ENCODE measurements around the gene RNF112. TPM values are rescaled to one million over a fixed set of nuclear protein-coding genes. Genes with fewer than 3 reads are reported as not detected.
"Not testable (repeated sequence)": the region's sequence is repeated elsewhere in the genome, so short reads cannot be mapped to it uniquely, and the experiment has no call there.

Gene RNF112
- total RNA-seq, 1 donor from 2014 or later: 0.40 TPM

DNA sequence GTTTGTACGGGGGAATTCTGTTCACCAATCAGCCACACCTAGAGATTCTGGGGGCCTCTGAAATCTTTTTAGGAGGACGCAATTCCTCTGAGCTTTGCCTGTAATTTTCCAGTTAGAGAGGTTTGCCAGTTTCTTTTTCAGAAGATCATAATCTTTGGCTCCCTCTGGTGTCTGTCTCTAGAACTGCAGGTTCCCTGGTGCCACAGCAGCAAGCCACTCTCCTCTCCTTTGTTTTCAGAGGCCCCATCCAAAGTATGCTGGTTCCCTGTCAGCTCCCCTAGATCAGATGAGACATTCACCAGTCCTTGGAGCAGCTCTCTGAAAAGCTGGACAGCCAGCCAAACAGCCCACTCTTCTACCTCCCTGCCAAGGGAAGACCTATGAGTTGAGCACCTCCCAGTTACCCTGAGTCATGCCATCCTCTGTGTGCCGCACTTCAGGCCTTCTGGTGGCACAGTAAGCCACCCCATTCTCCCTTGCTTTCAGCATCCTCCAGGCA, 36.1 kb downstream of the RNF112 start:
- intact Hi-C loops (cut with micrococcal nuclease): loop anchor here (1.0 to 5.0 kb wide), 2 partner anchors 70 to 85 kb away; partner anchors contain the start of genes B9D1 and MAPK7
- Mint-ChIP-seq H3K36me3 (ENCODE audit: low read depth) (peaks cover 2% of the 10 kb centered on the region), H3K4me3 (no peak overlapping the region), H3K27me3 (peaks cover 24% of the 10 kb centered on the region), H3K9me3 (peaks cover 13% of the 10 kb centered on the region), H3K4me1 (peaks cover 3% of the 10 kb centered on the region), H3K27ac (peak overlapping the region; percentile 7)
- peak; percentile 93 for DNase-seq

DNA sequence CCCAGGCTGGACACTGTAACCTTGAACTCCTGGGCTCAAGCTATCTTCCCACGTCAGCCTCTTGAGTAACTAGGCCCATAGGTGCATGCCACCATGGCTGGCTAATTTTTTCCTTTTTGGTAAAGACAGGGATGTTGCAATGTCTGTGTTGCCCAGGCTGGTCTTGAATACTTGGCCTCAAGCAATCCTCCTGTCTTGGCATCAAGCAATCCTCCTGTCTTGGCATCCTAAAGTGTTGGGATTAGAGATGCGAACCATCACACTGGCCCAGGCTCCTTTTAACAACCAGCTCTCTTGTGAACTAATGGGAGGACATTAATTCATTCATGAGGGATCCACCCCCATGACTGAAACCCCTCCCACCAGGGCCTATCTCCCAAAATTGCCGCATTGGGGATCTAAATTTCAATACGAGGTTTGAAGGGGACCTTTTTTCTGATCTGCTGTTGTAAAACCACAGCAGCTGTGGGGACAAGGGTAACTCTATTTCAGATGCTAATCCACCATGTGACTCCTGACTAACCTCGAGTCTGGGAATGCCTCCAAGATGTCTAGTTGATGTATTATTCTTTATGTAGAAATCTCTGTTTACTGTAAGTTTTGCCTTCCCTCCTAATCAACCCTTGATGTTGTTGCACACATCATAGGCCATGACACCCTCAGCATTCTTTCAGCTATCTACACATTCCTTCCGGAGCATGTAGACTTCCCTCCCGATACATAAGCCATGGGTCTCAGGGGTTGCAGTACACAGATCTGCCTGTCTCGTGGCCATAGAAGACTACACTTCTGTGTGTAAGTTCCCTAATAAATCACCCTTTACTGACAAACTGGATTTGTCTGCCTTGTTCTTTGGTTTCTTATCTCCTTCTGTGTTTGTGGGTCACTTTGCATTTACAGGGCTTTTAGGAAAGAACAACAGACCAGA, 37.6 kb downstream of the RNF112 start:
- peaks cover 8% of the 10 kb centered on the region for H3K9me3 Mint-ChIP-seq
- peaks cover 3% of the 10 kb centered on the region for H3K4me1 Mint-ChIP-seq
- H3K36me3 Mint-ChIP-seq (ENCODE audit: low read depth): peaks cover 2% of the 10 kb centered on the region
- DNase-seq: no peak
- H3K27ac Mint-ChIP-seq: no peak overlapping the region
- peaks cover 26% of the 10 kb centered on the region for H3K27me3 Mint-ChIP-seq
- intact Hi-C loops (cut with micrococcal nuclease): loop anchor here (5.0 kb wide), 1 partner anchor 71 kb away; the partner anchor contains the start of gene MAPK7
- no peak overlapping the region for H3K4me3 Mint-ChIP-seq

DNA sequence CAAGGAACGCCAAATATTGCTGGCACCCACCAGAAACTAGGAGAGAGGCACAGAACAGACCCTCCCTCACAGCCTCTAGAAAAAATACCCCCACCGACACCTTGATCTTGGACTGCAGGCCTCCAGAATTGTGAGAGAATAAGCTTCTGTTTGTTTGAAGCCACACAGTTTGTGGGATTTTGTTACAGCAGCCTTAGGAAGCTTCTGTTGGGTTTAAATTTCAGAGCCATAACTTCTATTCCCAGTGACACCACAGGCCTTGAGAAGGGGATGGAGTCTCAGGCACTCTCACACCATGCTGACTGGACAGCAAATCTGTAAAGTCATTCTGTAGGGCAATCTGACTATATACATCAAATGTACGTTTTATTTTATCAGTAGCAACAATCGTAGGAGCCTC, 38.6 kb downstream of the RNF112 start:
- Mint-ChIP-seq H3K27me3 (peaks cover 24% of the 10 kb centered on the region), H3K9me3 (peaks cover 3% of the 10 kb centered on the region), H3K27ac (no peak overlapping the region), H3K4me1 (peaks cover 3% of the 10 kb centered on the region), H3K4me3 (no peak overlapping the region), H3K36me3 (ENCODE audit: low read depth) (peaks cover 2% of the 10 kb centered on the region)
- no peak for DNase-seq
- intact Hi-C loops (cut with micrococcal nuclease): loop anchor here (5.0 kb wide), 1 partner anchor 72 kb away; the partner anchor contains the start of gene MAPK7

DNA sequence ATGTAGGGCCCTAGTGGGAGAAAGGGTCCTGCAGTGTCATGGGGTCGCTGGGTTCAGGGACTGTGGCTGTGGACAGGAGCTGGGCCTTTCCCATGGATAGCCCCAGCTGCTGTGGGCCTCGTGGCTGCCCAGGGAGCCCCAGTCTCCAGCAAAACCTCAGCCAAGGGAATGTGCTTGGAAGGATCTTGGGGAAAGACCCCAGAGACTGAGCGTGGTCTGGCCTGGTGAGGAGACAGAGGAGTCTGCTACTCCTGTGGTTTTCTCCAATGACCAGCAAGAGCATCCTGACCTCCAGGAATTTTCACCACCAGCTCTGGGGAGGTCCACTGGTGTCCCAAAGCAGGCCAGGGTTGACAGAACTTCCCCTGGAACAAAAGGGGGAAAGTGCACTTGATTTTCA, 42.3 kb downstream of the RNF112 start:
- intact Hi-C loops (cut with micrococcal nuclease): no loop called here
- DNase-seq: no peak
- Mint-ChIP-seq H3K36me3 (ENCODE audit: low read depth) (no peaks in the 10 kb centered on the region), H3K9me3 (no peaks in the 10 kb centered on the region), H3K4me3 (no peak overlapping the region), H3K27me3 (peaks cover 31% of the 10 kb centered on the region), H3K4me1 (peaks cover 4% of the 10 kb centered on the region), H3K27ac (no peak overlapping the region)

DNA sequence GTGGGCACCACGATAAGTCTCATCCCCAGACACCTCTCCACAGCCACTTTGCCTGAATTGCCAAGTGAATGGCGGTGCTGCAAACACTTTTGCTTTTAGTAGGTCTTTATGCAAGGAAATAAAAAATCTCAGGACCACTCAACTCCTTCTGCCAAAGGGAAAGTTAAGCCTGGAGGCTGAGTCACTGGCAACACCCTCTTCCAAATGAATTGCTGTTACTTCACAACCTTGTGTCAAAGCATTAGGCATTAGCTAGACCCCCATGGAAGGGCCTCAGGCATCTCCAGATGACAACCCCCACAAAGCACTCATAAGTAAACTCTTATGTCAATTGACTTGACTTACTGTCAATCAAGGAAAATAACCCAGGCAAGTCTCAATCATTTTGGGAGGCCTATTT, 43.0 kb downstream of the RNF112 start:
- no peaks in the 10 kb centered on the region for H3K9me3 Mint-ChIP-seq
- H3K27ac Mint-ChIP-seq: no peak overlapping the region
- no peak for DNase-seq
- peaks cover 9% of the 10 kb centered on the region for H3K4me1 Mint-ChIP-seq
- H3K27me3 Mint-ChIP-seq: peaks cover 28% of the 10 kb centered on the region
- intact Hi-C loops (cut with micrococcal nuclease): no loop called here
- H3K4me3 Mint-ChIP-seq: no peak overlapping the region
- no peaks in the 10 kb centered on the region for H3K36me3 Mint-ChIP-seq (ENCODE audit: low read depth)

DNA sequence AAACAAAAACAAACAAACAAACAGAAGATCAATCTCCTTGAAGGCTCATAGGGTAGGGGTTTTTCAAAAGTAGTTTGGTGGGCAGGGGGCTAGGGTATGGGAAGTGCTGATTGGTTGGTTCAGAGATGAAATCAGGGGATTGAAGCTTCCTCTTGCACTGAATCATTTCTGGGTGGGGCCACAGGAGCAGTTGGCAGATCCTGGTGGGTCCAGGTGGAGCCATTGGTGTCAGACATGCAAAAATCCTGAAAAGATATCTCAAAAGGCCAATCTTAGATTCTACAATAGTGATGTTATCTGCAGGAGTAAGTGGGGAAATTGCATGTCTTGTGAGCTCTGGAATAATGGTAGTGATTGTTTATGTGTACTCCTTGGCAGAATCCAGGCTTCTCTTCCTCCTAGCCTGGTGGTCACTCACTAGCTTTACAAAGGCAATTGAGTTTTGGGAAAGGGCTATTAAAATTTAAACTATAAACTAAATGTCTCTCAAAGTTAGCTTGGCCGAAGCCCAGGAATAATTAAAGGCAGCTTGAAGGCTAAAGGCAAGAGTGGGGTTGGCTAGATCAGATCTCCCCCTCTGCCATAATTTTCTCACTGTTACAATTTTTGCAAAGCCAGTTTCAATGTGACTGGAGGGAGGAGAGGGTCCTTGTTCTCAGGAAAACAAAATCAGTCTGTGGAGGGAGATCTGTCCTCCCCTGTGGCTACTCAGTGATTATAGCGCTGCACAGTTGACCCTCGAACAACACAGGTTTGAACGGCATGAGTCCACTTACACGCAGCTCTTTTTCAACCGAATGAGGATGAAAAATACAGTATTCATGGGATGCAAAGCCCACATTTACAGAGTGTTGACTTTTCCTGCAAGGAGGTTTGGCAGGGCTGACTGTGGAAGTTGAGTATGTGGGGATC, 45.2 kb downstream of the RNF112 start:
- H3K27me3 Mint-ChIP-seq: peaks cover 23% of the 10 kb centered on the region
- H3K4me1 Mint-ChIP-seq: peaks cover 9% of the 10 kb centered on the region
- intact Hi-C loops (cut with micrococcal nuclease): no loop called here
- no peaks in the 10 kb centered on the region for H3K9me3 Mint-ChIP-seq
- no peaks in the 10 kb centered on the region for H3K36me3 Mint-ChIP-seq (ENCODE audit: low read depth)
- H3K27ac Mint-ChIP-seq: no peak overlapping the region
- DNase-seq: no peak
- H3K4me3 Mint-ChIP-seq: no peak overlapping the region

DNA sequence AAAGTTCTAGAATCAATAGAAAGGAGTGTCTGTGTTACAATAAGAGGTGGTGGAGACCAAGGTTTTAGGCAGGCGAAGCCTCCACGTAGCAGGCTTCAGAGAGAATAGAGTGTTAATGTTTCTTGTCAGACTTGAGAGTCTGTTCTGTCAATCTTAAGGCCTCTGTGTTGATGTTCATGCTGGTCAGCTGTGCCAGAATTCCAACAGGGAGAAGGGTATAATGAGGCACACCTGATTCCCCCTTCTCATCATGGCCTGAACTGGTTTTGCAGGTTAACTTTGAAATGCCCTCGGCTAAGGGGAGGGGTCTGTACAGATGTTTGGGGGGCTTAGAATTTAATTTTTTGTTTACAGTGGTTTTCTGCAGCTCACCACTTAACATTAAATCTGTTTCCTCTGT, 46.0 kb downstream of the RNF112 start:
- Mint-ChIP-seq H3K27ac (no peak overlapping the region), H3K36me3 (ENCODE audit: low read depth) (no peaks in the 10 kb centered on the region), H3K27me3 (peaks cover 21% of the 10 kb centered on the region), H3K4me1 (peaks cover 9% of the 10 kb centered on the region), H3K4me3 (no peak overlapping the region), H3K9me3 (no peaks in the 10 kb centered on the region)
- intact Hi-C loops (cut with micrococcal nuclease): no loop called here
- no peak for DNase-seq

DNA sequence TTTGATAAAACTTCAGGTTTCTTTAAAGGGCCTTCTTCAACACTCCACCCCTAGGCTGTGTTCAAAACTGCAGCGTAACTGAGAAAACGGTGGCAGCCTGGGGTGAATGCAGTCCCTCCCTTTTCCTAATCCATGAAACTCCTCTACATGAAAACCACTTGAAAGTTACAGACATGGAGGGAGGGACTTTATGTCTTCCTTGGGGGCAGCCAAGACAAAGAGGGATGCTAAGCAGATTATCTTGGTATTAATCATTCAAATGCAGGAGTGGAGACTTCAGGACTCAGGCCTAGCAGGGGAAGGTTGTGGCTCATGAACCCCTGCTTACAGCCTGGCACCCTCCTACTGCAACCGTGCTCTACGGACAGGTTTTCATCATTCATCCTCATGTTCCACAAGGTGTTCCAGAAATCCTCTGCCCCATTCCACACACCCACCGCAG, 46.8 kb downstream of the RNF112 start:
- Mint-ChIP-seq H3K4me1 (peaks cover 14% of the 10 kb centered on the region), H3K9me3 (no peaks in the 10 kb centered on the region), H3K4me3 (no peak overlapping the region), H3K27ac (no peak overlapping the region), H3K36me3 (ENCODE audit: low read depth) (no peaks in the 10 kb centered on the region), H3K27me3 (peaks cover 16% of the 10 kb centered on the region)
- no peak for DNase-seq
- intact Hi-C loops (cut with micrococcal nuclease): no loop called here

DNA sequence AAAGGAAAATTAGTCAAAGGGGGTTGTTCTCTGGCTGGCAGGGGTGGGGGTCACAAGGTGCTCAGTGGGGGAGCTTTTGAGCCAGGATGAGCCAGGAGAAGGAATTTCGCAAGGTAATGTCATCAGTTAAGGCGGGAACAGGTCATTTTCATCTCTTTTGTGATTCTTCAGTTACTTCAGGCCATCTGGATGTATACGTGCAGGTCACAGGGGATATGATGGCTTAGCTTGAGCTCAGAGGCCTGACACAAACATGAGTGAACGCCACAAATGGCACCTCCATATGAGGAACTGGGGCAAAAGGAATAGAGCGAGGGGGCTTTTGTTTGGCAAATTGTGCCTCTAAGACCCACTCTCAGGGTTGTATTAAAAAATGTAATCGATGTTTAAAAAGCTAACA, 47.4 kb downstream of the RNF112 start:
- intact Hi-C loops (cut with micrococcal nuclease); DNase-seq; H3K36me3 Mint-ChIP-seq (ENCODE audit: low read depth); H3K4me3 Mint-ChIP-seq; H3K27ac Mint-ChIP-seq; H3K9me3 Mint-ChIP-seq: not testable (repeated sequence)
- peaks cover 20% of the 10 kb centered on the region for H3K4me1 Mint-ChIP-seq
- H3K27me3 Mint-ChIP-seq: peaks cover 16% of the 10 kb centered on the region

DNA sequence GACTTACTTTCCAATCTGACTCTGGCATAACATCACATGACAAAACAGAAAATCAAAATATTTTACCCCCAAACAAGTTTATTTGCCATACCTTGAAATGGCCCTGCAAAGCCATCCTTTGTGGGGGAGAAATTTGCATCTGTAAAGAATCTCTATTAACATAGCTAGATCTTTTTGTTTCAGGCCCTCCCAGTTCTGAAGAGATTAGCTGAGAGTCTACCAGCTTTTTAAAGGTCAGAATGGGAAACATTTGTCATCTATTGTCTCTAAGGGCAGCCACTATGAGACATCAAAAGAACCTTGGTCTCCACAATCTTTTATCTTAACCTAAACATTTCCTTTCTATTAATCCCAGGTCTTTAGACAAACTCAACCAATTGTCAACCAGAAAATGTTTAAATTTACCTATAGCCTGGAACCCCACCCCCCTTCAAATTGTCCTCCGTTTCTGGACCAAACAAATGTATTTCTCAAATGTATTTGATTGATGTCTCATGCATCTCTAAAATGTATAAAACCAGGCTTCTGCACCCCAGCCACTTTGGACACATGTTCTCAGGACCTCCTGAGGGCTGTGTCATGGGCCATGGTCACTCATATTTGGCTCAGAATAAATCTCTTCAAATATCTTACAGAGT, 48.1 kb downstream of the RNF112 start:
- Mint-ChIP-seq H3K4me1 (peaks cover 21% of the 10 kb centered on the region), H3K27me3 (peaks cover 16% of the 10 kb centered on the region)
- H3K36me3 Mint-ChIP-seq (ENCODE audit: low read depth); DNase-seq; intact Hi-C loops (cut with micrococcal nuclease); H3K4me3 Mint-ChIP-seq; H3K9me3 Mint-ChIP-seq; H3K27ac Mint-ChIP-seq: not testable (repeated sequence)

DNA sequence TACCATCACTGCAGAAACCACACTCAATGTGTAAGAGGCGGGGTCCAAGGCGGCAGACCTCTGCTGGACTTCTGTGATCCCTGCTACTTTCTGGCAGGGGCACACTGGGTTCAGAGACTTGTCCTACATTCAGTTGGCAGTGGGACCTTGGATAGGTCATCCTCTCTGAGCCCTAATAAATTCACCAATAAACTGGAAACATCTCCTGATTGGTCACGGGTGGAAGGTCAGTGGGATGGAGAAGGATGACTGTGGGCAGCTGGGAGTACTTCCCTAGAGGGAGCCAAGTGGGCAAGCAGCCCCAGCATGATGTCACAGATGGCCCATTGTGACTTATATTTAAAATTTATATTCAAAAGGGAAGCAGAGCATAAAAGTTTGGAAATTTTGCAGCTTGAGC, 49.7 kb downstream of the RNF112 start:
- no peak for DNase-seq
- Mint-ChIP-seq H3K9me3 (no peaks in the 10 kb centered on the region), H3K27ac (no peak overlapping the region), H3K27me3 (peaks cover 9% of the 10 kb centered on the region), H3K4me1 (peaks cover 21% of the 10 kb centered on the region), H3K36me3 (ENCODE audit: low read depth) (no peaks in the 10 kb centered on the region), H3K4me3 (no peak overlapping the region)
- intact Hi-C loops (cut with micrococcal nuclease): no loop called here

DNA sequence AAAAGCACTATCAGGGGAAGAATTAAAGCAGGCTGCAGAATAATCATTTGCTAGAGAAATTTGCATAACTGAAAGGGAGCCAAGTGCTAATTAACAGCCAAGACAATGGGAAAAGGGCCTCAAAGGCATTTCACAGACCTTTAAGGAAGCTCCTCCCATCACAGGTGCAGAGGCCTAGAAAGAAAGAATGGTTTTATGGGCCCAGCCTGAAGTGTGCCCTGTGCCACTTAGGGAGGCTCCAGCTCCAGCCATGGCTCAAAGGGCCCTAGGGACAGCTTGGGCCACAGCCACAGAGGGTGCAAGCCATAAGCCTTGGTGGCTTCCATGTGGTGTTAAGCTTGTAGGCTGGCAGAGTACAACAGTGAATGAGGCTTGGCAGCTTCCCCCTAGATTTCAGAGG, 50.1 kb downstream of the RNF112 start:
- H3K27ac Mint-ChIP-seq: no peak overlapping the region
- intact Hi-C loops (cut with micrococcal nuclease): no loop called here

DNA sequence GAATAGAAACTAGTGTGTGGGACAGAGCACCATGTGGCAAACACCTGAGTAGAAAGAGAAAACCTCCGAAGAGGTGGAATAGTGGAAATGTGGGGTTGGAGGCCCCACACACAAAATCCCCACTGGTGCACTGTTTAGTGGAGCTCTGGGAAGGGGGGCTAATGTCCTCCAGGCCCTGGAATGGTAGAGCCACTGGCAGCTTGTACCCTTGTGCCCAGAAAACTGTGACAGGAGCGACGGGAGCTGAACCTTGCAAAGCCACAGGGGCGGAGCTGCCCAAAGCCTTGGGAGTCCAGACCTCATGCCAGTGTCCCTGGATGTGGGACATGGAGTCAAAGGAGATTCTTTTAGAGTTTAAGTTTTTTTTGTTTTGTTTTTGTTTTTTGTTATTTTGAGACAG, 50.6 kb downstream of the RNF112 start:
- Mint-ChIP-seq H3K27ac (no peak overlapping the region), H3K9me3 (no peaks in the 10 kb centered on the region), H3K4me3 (no peak overlapping the region), H3K4me1 (peaks cover 21% of the 10 kb centered on the region), H3K27me3 (peaks cover 5% of the 10 kb centered on the region), H3K36me3 (ENCODE audit: low read depth) (no peaks in the 10 kb centered on the region)
- DNase-seq: no peak
- intact Hi-C loops (cut with micrococcal nuclease): no loop called here

More for the DNA sequence above, 50.1 kb downstream of the RNF112 start:
- H3K9me3 Mint-ChIP-seq: no peaks in the 10 kb centered on the region
- peaks cover 6% of the 10 kb centered on the region for H3K27me3 Mint-ChIP-seq
- DNase-seq: no peak
- H3K36me3 Mint-ChIP-seq (ENCODE audit: low read depth): no peaks in the 10 kb centered on the region
- H3K4me1 Mint-ChIP-seq: peaks cover 21% of the 10 kb centered on the region
- H3K4me3 Mint-ChIP-seq: no peak overlapping the region
